Amygdala (tissue), 56 donors: ENCODE data around the gene SLC37A4.

Experiments used
- DNase-seq, 56 donors: peaks; one replicate each; lab custom pipeline; 2025; lab: John Stamatoyannopoulos, UW

SLC37A4 gene

GRCh38 chr11:118980191-118980881 lies 50.3 kb downstream of the SLC37A4 start:
- peak in 5 of 56 donors; percentile 8 to 42 (median 17) for DNase-seq

GRCh38 chr11:118979434-118979833 lies 51.2 kb downstream of the SLC37A4 start:
- no peak for DNase-seq

- DNase-seq, result no peak
Observed at GRCh38 chr11:118975771-118976709, 54.6 kb downstream of the SLC37A4 start.
